HCT116 (cell line): ENCODE data around the gene OR56B4. TPM values are rescaled to one million over a fixed set of nuclear protein-coding genes. Genes with fewer than 3 reads are reported as not detected.

Experiments used
- ATAC-seq: fragments of 200-7000 bp; cut with Tn5 transposase; 2 replicates; pipeline ENCODE4 v1.9.1; 2020; ENCODE audit warnings: mild to moderate bottlenecking, moderate library complexity
- BruUV-seq: library from RNA; stranded (reverse); fragments of 400-500 nt; replicated peaks from 2 replicates; lab custom pipeline; 2021; lab: Mats Ljungman, UMichigan
- CTCF ChIA-PET: fragments of 300-600 bp; sonication (Branson Sonifier 250); formaldehyde crosslinking; loops from one replicate; lab custom pipeline; 2021; ENCODE audit warnings: antibody characterized with exemption; lab: Charles Lee
- POLR2A ChIA-PET: fragments of 300-600, 350-600 bp; sonication (Branson Sonifier 250); formaldehyde crosslinking; loops from one replicate; lab custom pipeline; 2021; ENCODE audit warnings: antibody characterized with exemption; lab: Charles Lee
- RAD21 ChIA-PET, 2 experiments: fragments of 300-600 bp; sonication (Branson Sonifier 250); formaldehyde crosslinking; loops; one replicate each; lab custom pipeline; 2023; ENCODE audit warnings: low total read pairs in 2 of 2; ENCODE audit not compliant: uncharacterized antibody in 2 of 2, unreplicated experiment in 2 of 2, low non-redundant PET in 1 of 2; lab: Charles Lee
- DNase-seq: peaks from one replicate; pipeline ENCODE4 v3.0.0-alpha.2; 2010; ENCODE audit warnings: low read depth, low spot score
- H2AFZ ChIP-seq: fragments of 200-600 bp; shearing (Covaris generic), sonication (generic); 2 replicates; pipeline ENCODE4 v1.6.1; 2017; ENCODE audit warnings: low read depth, mixed run types, mixed read lengths, antibody characterized with exemption, low read length; ENCODE audit not compliant: poor library complexity, severe bottlenecking
- H3K27ac ChIP-seq: 2 replicates; pipeline ENCODE4 v1.5.1; 2012; ENCODE audit warnings: low read depth, low read length
- H3K27me3 ChIP-seq: fragments of 200-600 bp; sonication (generic); 2 replicates; pipeline ENCODE4 v1.6.1; 2016; ENCODE audit warnings: mixed run types, low read length, mixed read lengths; ENCODE audit not compliant: insufficient read depth
- H3K36me3 ChIP-seq, 2 experiments: fragments of 200-500 bp in 1 of 2; fragments of 200-600 bp in 1 of 2; sonication (Bioruptor generic) in 1 of 2; sonication (generic) in 1 of 2; 2 replicates each; pipeline versions ENCODE4 v1.5.1 to v1.6.1; 2014 to 2016; ENCODE audit warnings: low read length in 2 of 2, inconsistent platforms in 1 of 2, mixed read lengths in 1 of 2, mixed run types in 1 of 2; ENCODE audit not compliant: insufficient read depth in 2 of 2, control insufficient read depth in 1 of 2
- H3K4me1 ChIP-seq, 2 experiments: fragments of 200-600 bp in 1 of 2; sonication (generic) in 1 of 2; 2 replicates each; pipeline versions ENCODE4 v1.5.1 to v1.6.1; 2012 to 2017; ENCODE audit warnings: low read length in 2 of 2, inconsistent platforms in 1 of 2, mild to moderate bottlenecking in 1 of 2, mixed read lengths in 1 of 2, mixed run types in 1 of 2, moderate library complexity in 1 of 2; ENCODE audit not compliant: insufficient read depth in 2 of 2, control insufficient read depth in 1 of 2
- H3K4me2 ChIP-seq: fragments of 200-600 bp; sonication (generic); 2 replicates; pipeline ENCODE4 v1.6.1; 2017; ENCODE audit warnings: mixed run types, low read length, mixed read lengths
- H3K4me3 ChIP-seq, 2 experiments: fragments of 200-600 bp in 1 of 2; sonication (generic) in 1 of 2; replicated peaks in 1 of 2; 2 replicates each; pipeline ENCODE4 v1.5.1; 2011 to 2016; ENCODE audit warnings: low read length in 2 of 2, control low read depth in 1 of 2, low read depth in 1 of 2, mild to moderate bottlenecking in 1 of 2, mixed read lengths in 1 of 2, mixed run types in 1 of 2
- H3K79me2 ChIP-seq: fragments of 200-600 bp; sonication (generic); 2 replicates; pipeline ENCODE4 v1.6.1; 2017; ENCODE audit warnings: mild to moderate bottlenecking, mixed run types, low read length, moderate library complexity, mixed read lengths; ENCODE audit not compliant: insufficient read depth
- H3K9ac ChIP-seq: fragments of 200-600 bp; sonication (generic); 2 replicates; pipeline ENCODE4 v1.6.1; 2016; ENCODE audit warnings: low read length, mixed read lengths
- H3K9me2 ChIP-seq: fragments of 200-600 bp; sonication (generic), shearing (Covaris generic); 2 replicates; pipeline ENCODE4 v1.6.1; 2017; ENCODE audit warnings: mixed run types, mild to moderate bottlenecking, moderate library complexity; ENCODE audit not compliant: insufficient read depth
- H3K9me3 ChIP-seq, 2 experiments: fragments of 200-500 bp in 1 of 2; fragments of 200-600 bp in 1 of 2; sonication (Bioruptor generic) in 1 of 2; sonication (generic) in 1 of 2; 2 replicates each; pipeline ENCODE4 v1.6.1; 2014 to 2017; ENCODE audit warnings: low read length in 2 of 2, mixed read lengths in 2 of 2, inconsistent platforms in 1 of 2, low read depth in 1 of 2, mild to moderate bottlenecking in 1 of 2, mixed run types in 1 of 2, moderate library complexity in 1 of 2; ENCODE audit not compliant: control insufficient read depth in 1 of 2, insufficient read depth in 1 of 2
- H4K20me1 ChIP-seq: fragments of 200-600 bp; sonication (generic), shearing (Covaris generic); 2 replicates; pipeline ENCODE4 v1.6.1; 2017; ENCODE audit warnings: mixed run types, mild to moderate bottlenecking, moderate library complexity; ENCODE audit not compliant: insufficient read depth
- CEBPB ChIP-seq: IDR thresholded peaks from 2 replicates; pipeline ENCODE4 v1.6.1; 2012; ENCODE audit warnings: low read depth
- EGR1 ChIP-seq: IDR thresholded peaks from 2 replicates; pipeline ENCODE4 v1.6.1; 2012; ENCODE audit warnings: low read depth
- ELF1 ChIP-seq: IDR thresholded peaks from 2 replicates; pipeline ENCODE4 v1.6.1; 2012; ENCODE audit warnings: low read depth, borderline replicate concordance
- EZH2 ChIP-seq: fragments of 200-600 bp; sonication (generic); IDR thresholded peaks from 2 replicates; pipeline ENCODE4 v1.6.1; 2017; ENCODE audit warnings: antibody characterized with exemption, mixed run types
- EZH2phosphoT487 ChIP-seq: fragments of 200-600 bp; IDR thresholded peaks from 2 replicates; pipeline ENCODE4 v1.6.1; 2018; ENCODE audit warnings: antibody characterized with exemption, borderline replicate concordance
- FOSL1 ChIP-seq: IDR thresholded peaks from 2 replicates; pipeline ENCODE4 v1.6.1; 2012; ENCODE audit warnings: low read depth
- JUND ChIP-seq: IDR thresholded peaks from 2 replicates; pipeline ENCODE4 v1.6.1; 2012
- POLR2A ChIP-seq: IDR thresholded peaks from 2 replicates; pipeline ENCODE4 v1.7.0; 2011; ENCODE audit warnings: borderline replicate concordance; ENCODE audit not compliant: insufficient read depth, insufficient read length; ENCODE audit errors: extremely low read depth
- POLR2AphosphoS5 ChIP-seq: IDR thresholded peaks from 2 replicates; pipeline ENCODE4 v1.6.1; 2011; ENCODE audit warnings: mild to moderate bottlenecking, low read depth, low read length, moderate library complexity
- RAD21 ChIP-seq: IDR thresholded peaks from 2 replicates; pipeline ENCODE4 v1.6.1; 2012; ENCODE audit warnings: low read depth, mild to moderate bottlenecking
- SIN3A ChIP-seq: IDR thresholded peaks from 2 replicates; pipeline ENCODE4 v1.6.1; 2012; ENCODE audit warnings: low read depth
- SP1 ChIP-seq: IDR thresholded peaks from 2 replicates; pipeline ENCODE4 v1.6.1; 2012; ENCODE audit warnings: low read depth
- SRF ChIP-seq: IDR thresholded peaks from 2 replicates; pipeline ENCODE4 v1.6.1; 2012; ENCODE audit warnings: low read depth
- TCF7L2 ChIP-seq: IDR thresholded peaks from 2 replicates; pipeline ENCODE4 v1.7.0; 2011; ENCODE audit warnings: borderline replicate concordance, inconsistent platforms; ENCODE audit not compliant: insufficient read depth, insufficient read length; ENCODE audit errors: extremely low read depth
- YY1 ChIP-seq: IDR thresholded peaks from 2 replicates; pipeline ENCODE4 v1.6.1; 2011; ENCODE audit warnings: low read length, low read depth, moderate library complexity, mild to moderate bottlenecking; ENCODE audit not compliant: insufficient replicate concordance; ENCODE audit errors: extremely low read depth
- ZFX ChIP-seq: fragments of 450-650 bp; IDR thresholded peaks from 2 replicates; pipeline ENCODE4 v1.6.1; 2017
- ZNF274 ChIP-seq: fragments of 200-500 bp; sonication (Bioruptor generic); IDR thresholded peaks from 2 replicates; pipeline ENCODE4 v1.6.1; 2014; ENCODE audit warnings: mild to moderate bottlenecking, low read depth, low read length, inconsistent platforms
- intact Hi-C: fragments of 100-400 bp; cut with micrococcal nuclease; formaldehyde crosslinking; loops from 2 replicates; pipeline ENCODE4 v1.10.0; 2022
- total RNA-seq: library from RNA; stranded (reverse); gene quantifications from one replicate; pipeline ENCODE4 v1.2.1, GENCODE V29; 2021; ENCODE audit not compliant: unreplicated experiment
- TF ChIP-seq, protein P1 (sequence below): IDR thresholded peaks from 2 replicates; pipeline ENCODE4 v1.6.1; 2011; ENCODE audit warnings: mild to moderate bottlenecking, low read length, moderate library complexity; ENCODE audit not compliant: insufficient replicate concordance; ENCODE audit errors: extremely low read depth
- TF ChIP-seq, protein P2 (sequence below): IDR thresholded peaks from 2 replicates; pipeline ENCODE4 v1.6.1; 2012; ENCODE audit warnings: low read depth
- TF ChIP-seq, protein P3 (sequence below): IDR thresholded peaks from 2 replicates; pipeline ENCODE4 v1.6.1; 2012

The OR56B4 gene
- total RNA-seq, 1 experiment from 2014 or later = not detected

DNA sequence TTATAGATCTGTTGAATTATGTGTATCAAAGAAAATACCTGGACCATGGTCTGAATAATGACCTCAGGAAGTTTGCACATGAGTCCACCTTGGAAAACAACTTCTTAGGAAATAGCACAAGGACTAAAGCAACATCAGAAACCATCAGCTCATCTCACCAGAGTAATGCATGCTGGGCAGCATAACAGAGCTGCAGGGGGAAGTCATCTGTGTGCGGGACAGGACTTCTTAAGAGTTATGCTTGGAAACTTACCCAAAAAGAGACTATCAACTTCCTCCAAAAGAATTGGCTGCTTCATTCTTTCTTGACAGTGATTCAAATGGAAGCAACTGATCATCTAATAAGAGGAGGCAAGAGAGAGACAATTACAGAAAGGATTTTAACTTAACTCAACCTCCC, 2.5 kb downstream of the OR56B4 start:
- ATAC-seq = no peak
- no peak overlapping the region for H3K4me3 ChIP-seq
- H4K20me1 ChIP-seq = no peaks in the 10 kb centered on the region
- no peaks in the 10 kb centered on the region for H3K9me2 ChIP-seq
- no peak overlapping the region for H3K9ac ChIP-seq
- no peak overlapping the region for H3K27ac ChIP-seq
- intact Hi-C loops = no loop called here
- H3K36me3 ChIP-seq = no peaks in the 10 kb centered on the region
- no peaks in the 10 kb centered on the region for H3K4me1 ChIP-seq
- no peaks in the 10 kb centered on the region for H3K9me3 ChIP-seq
- POLR2A ChIA-PET = no interaction called here
- no peaks in the 10 kb centered on the region for H3K79me2 ChIP-seq
- no TSS peak for BruUV-seq
- DNase-seq = no peak
- no peak overlapping the region for H3K4me2 ChIP-seq
- no peak overlapping the region for H2AFZ ChIP-seq
- peaks cover 36% of the 10 kb centered on the region for H3K27me3 ChIP-seq
- no peak for TF ChIP-seq POLR2AphosphoS5
- TF ChIP-seq SP1 = no peak
- no peak for TF ChIP-seq EZH2
- no peak for TF ChIP-seq ELF1
- TF ChIP-seq RAD21 = no peak
- no peak for TF ChIP-seq YY1
- no peak for TF ChIP-seq CEBPB
- no peak for TF ChIP-seq EGR1
- no peak for TF ChIP-seq FOSL1
- TF ChIP-seq, protein P1, sequence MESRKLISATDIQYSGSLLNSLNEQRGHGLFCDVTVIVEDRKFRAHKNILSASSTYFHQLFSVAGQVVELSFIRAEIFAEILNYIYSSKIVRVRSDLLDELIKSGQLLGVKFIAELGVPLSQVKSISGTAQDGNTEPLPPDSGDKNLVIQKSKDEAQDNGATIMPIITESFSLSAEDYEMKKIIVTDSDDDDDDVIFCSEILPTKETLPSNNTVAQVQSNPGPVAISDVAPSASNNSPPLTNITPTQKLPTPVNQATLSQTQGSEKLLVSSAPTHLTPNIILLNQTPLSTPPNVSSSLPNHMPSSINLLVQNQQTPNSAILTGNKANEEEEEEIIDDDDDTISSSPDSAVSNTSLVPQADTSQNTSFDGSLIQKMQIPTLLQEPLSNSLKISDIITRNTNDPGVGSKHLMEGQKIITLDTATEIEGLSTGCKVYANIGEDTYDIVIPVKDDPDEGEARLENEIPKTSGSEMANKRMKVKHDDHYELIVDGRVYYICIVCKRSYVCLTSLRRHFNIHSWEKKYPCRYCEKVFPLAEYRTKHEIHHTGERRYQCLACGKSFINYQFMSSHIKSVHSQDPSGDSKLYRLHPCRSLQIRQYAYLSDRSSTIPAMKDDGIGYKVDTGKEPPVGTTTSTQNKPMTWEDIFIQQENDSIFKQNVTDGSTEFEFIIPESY = no peak
- TF ChIP-seq EZH2phosphoT487 = no peak
- TF ChIP-seq TCF7L2 = no peak
- no peak for TF ChIP-seq ZNF274
- TF ChIP-seq POLR2A = no peak
- TF ChIP-seq, protein P2, sequence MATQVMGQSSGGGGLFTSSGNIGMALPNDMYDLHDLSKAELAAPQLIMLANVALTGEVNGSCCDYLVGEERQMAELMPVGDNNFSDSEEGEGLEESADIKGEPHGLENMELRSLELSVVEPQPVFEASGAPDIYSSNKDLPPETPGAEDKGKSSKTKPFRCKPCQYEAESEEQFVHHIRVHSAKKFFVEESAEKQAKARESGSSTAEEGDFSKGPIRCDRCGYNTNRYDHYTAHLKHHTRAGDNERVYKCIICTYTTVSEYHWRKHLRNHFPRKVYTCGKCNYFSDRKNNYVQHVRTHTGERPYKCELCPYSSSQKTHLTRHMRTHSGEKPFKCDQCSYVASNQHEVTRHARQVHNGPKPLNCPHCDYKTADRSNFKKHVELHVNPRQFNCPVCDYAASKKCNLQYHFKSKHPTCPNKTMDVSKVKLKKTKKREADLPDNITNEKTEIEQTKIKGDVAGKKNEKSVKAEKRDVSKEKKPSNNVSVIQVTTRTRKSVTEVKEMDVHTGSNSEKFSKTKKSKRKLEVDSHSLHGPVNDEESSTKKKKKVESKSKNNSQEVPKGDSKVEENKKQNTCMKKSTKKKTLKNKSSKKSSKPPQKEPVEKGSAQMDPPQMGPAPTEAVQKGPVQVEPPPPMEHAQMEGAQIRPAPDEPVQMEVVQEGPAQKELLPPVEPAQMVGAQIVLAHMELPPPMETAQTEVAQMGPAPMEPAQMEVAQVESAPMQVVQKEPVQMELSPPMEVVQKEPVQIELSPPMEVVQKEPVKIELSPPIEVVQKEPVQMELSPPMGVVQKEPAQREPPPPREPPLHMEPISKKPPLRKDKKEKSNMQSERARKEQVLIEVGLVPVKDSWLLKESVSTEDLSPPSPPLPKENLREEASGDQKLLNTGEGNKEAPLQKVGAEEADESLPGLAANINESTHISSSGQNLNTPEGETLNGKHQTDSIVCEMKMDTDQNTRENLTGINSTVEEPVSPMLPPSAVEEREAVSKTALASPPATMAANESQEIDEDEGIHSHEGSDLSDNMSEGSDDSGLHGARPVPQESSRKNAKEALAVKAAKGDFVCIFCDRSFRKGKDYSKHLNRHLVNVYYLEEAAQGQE = no peak
- no peak for TF ChIP-seq JUND
- TF ChIP-seq ZFX = no peak
- TF ChIP-seq SIN3A = no peak
- TF ChIP-seq SRF = no peak
- TF ChIP-seq, protein P3, sequence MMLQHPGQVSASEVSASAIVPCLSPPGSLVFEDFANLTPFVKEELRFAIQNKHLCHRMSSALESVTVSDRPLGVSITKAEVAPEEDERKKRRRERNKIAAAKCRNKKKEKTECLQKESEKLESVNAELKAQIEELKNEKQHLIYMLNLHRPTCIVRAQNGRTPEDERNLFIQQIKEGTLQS = no peak
- RAD21 ChIA-PET = no interaction called here
- CTCF ChIA-PET = no interaction called here
